Neutrophil (primary cell): ENCODE results near the gene ARL14EP.

ENCODE experiments used
- H3K27ac ChIP-seq: fragments of 200-600 bp; sonication (generic); 2 replicates; pipeline ENCODE4 v1.5.1; 2016; ENCODE audit warnings: mild to moderate bottlenecking, moderate library complexity
- H3K27me3 ChIP-seq: fragments of 200-600 bp; sonication (generic); 2 replicates; pipeline ENCODE4 v1.6.0; 2016; ENCODE audit warnings: mild to moderate bottlenecking
- H3K36me3 ChIP-seq: fragments of 200-600 bp; sonication (generic); 2 replicates; pipeline ENCODE4 v1.5.1; 2017
- H3K4me1 ChIP-seq, 2 experiments: fragments of 200-600 bp in 1 of 2; sonication (generic) in 1 of 2; 1 replicate in 1 of 2; 2 replicates in 1 of 2; pipeline versions ENCODE4 v1.5.1 to v1.6.1; 2013 to 2016; ENCODE audit warnings: low read depth in 1 of 2, low read length in 1 of 2, mild to moderate bottlenecking in 1 of 2, moderate library complexity in 1 of 2; ENCODE audit not compliant: control insufficient read depth in 1 of 2, insufficient read depth in 1 of 2
- H3K4me3 ChIP-seq, 2 experiments: fragments of 200-600 bp in 1 of 2; sonication (generic) in 1 of 2; 1 replicate in 1 of 2; 2 replicates in 1 of 2; pipeline ENCODE4 v1.5.1; 2013 to 2016; ENCODE audit warnings: low read depth in 1 of 2, low read length in 1 of 2, mild to moderate bottlenecking in 1 of 2, moderate library complexity in 1 of 2
- H3K9me3 ChIP-seq: fragments of 200-600 bp; sonication (generic); 2 replicates; pipeline ENCODE4 v1.5.1; 2016
- CTCF ChIP-seq: fragments of 200-600 bp; sonication (generic); IDR thresholded peaks from 2 replicates; pipeline ENCODE4 v1.5.1; 2016; ENCODE audit warnings: antibody characterized with exemption

The ARL14EP gene

DNA sequence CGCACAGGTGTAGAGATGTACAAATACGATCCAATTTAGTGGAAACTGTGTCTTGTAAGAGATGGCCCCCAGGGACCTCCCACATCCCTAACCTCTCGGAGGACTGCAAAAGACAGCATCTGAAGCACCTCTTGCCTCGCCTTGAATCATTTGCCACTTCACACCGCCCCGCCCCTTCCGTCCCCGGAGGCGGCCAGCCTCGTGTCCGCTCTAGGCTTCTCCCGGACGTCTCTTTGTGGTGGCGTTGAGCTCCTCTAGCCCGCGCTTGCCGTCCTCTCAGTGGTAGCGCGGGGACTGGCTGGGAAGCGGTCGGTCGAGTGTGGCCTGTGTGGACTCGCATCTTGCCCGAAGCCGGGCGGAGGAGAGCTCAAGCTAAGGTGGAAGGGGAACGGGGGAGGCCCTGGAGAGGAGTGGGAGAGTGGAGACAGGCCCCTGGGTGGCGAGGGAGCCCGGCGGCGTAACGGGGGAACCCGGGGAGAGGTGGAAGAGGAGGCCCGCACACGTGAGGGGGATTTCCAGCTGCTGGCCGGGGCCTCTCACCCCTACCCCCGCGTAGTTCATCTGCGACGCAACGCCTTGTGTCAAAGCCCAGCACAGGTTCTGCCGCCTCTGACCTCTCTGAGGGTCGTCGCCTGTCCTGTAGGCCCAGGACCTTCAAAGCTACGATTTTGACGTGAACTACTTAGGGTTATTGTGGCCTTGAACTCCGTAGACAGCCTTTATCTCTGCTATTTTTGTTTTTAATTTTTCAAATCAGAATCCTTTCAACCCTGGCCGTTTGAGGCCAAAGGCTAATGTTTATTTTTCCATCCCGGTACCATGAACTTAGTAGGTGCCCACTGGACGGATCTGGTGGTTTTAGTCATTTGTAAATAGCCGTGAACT lies at the start of gene ARL14EP:
Gene ARL14EP, plus strand, starts transcription at position 279 of the 885 bp plus-strand sequence. CDS start 7,845 bp downstream, outside the sequence.
- Histone ChIP-seq H3K4me1 (peaks cover 8 to 16% of the 10 kb centered on the region in 2 experiments), H3K4me3 (peak within 1 kb of the TSS; percentile 64 to 67), H3K36me3 (no peaks in the 10 kb centered on the region), H3K27ac (peak within 1 kb of the TSS; percentile 35), H3K27me3 (peaks cover 32% of the 10 kb centered on the region), H3K9me3 (no peaks in the 10 kb centered on the region)
- TF ChIP-seq CTCF = no peak

DNA sequence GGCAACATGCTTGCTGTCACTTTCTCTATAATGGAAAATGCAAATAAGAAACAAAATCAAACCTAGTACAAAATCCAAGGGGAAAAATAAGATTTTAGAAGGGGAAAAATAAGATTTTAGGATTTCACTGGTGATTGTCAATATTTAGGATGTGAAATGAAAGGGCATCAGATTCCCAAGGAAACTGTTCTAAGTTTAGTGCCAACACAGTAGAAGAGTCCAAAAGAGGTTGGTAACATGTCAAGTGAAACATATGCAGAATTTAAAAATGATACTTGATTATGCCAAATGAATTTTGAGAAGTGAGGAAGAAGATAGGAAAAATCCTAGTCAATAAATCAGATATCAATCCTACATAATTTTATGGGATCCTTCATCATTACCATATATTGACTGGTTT lies 45.7 kb upstream of the ARL14EP start:
- Histone ChIP-seq H3K27ac (no peak overlapping the region), H3K9me3 (no peaks in the 10 kb centered on the region), H3K27me3 (no peaks in the 10 kb centered on the region), H3K36me3 (no peaks in the 10 kb centered on the region), H3K4me3 (no peak overlapping the region), H3K4me1 (no peaks in the 10 kb centered on the region)
- TF ChIP-seq CTCF = no peak

GRCh38 chr11:30279796-30280195 lies 43.1 kb upstream of the ARL14EP start:
- H3K4me1 ChIP-seq = no peaks in the 10 kb centered on the region
- TF ChIP-seq CTCF = no peak
- H3K27me3 ChIP-seq = no peaks in the 10 kb centered on the region
- no peak overlapping the region for H3K4me3 ChIP-seq
- no peaks in the 10 kb centered on the region for H3K36me3 ChIP-seq
- no peaks in the 10 kb centered on the region for H3K9me3 ChIP-seq
- H3K27ac ChIP-seq = no peak overlapping the region

DNA sequence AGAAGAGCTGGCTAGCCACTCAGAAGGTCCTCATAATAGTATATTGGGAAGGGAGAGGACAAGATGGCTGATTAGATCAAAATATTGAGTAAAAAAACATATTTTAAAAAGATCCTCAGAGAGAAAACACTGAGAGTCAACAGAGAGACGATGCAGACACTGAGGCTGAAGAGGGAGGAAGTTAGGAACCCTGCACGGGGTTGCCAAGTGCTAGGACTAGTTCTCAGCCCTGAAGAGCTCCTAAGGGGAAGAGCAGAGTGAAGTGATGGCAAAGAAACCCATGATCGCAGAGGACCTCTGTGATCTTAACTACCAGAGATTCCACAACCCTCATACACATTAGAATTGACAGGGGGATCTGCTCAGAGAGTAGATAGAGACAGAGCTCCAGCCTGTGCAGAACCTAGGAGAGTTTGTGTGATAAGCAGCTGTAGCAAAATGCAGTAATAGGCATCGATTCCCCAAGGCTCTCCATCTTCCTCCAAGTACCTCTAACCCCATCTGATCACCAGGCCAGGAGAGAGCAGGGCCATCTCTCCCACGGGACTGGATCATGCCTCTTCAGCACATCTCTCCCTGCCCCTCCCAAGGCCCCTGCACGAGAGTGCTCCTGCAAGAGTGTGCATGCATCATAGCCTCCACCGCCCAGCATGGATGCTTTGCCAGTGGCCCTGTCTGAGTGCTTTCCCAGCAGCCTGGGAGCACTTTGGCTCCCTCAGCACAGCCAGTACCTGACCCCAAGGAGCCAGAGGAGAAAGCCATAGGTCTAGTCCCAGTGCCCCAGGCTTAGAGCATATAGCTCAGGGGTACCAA lies 41.2 kb upstream of the ARL14EP start:
- no peaks in the 10 kb centered on the region for H3K9me3 ChIP-seq
- H3K27me3 ChIP-seq = no peaks in the 10 kb centered on the region
- no peaks in the 10 kb centered on the region for H3K36me3 ChIP-seq
- H3K4me1 ChIP-seq = no peaks in the 10 kb centered on the region
- H3K4me3 ChIP-seq = no peak overlapping the region
- TF ChIP-seq CTCF = no peak
- H3K27ac ChIP-seq = no peak overlapping the region

DNA sequence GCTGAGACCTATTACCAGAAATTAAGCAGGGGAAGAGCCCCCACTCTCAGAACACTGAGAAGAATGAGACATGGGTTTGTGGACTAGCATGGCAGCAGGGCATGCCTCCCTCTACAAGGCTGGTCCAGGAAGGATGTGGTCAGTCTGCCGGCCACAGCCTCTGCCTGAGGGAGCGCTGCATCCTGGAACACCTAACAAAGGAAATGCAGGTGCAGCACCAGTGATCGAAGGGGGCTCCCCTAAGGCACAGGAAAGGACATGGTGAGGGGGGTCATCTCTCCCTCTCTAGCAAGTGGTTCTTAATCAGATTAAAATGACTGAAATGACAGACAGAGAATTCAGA lies 40.6 kb upstream of the ARL14EP start:
- no peak for TF ChIP-seq CTCF
- H3K27me3 ChIP-seq = no peaks in the 10 kb centered on the region
- H3K27ac ChIP-seq = no peak overlapping the region
- no peak overlapping the region for H3K4me3 ChIP-seq
- no peaks in the 10 kb centered on the region for H3K9me3 ChIP-seq
- no peaks in the 10 kb centered on the region for H3K36me3 ChIP-seq
- H3K4me1 ChIP-seq = no peaks in the 10 kb centered on the region
